Endothelial cell of umbilical vein (primary cell): ENCODE results near the gene EXOC5. TPM values are rescaled to one million over a fixed set of nuclear protein-coding genes. Genes with fewer than 3 reads are reported as not detected.

ENCODE experiments used
- BruUV-seq: library from RNA; stranded (reverse); fragments of 400-500 nt; replicated peaks from 2 replicates; lab custom pipeline; 2021; lab: Mats Ljungman, UMichigan
- CTCF ChIA-PET: fragments of 300-600, 350-600 bp; sonication (Branson Sonifier 250); formaldehyde crosslinking; loops from one replicate; lab custom pipeline; 2021; ENCODE audit warnings: antibody characterized with exemption, inconsistent platforms; lab: Charles Lee
- POLR2A ChIA-PET: fragments of 300-600, 350-600 bp; sonication (Branson Sonifier 250); formaldehyde crosslinking; loops from one replicate; lab custom pipeline; 2021; ENCODE audit warnings: antibody characterized with exemption, inconsistent platforms; lab: Charles Lee
- DNase-seq: peaks from one replicate; pipeline ENCODE4 v3.0.0-alpha.2; 2011; ENCODE audit warnings: low read depth, low spot score
- FAIRE-seq: peaks from 2 replicates; lab custom pipeline; 2011; peaks lifted over from hg19 to GRCh38; lab: Jason Lieb, UNC
- H2AFZ ChIP-seq: 2 replicates; pipeline ENCODE4 v1.6.0; 2012; ENCODE audit warnings: low read depth, low read length, control low read depth, inconsistent platforms
- H3K27ac ChIP-seq: 2 replicates; pipeline ENCODE4 v1.5.1; 2011; ENCODE audit warnings: low read depth, mild to moderate bottlenecking, control low read depth, low read length, moderate library complexity; ENCODE audit not compliant: insufficient read depth
- H3K27me3 ChIP-seq, 2 experiments: 2 replicates each; pipeline versions ENCODE4 v1.6.0 to v1.6.1; 2011; ENCODE audit warnings: low read length in 2 of 2, mixed read lengths in 1 of 2; ENCODE audit not compliant: control insufficient read depth in 2 of 2, insufficient read depth in 2 of 2
- H3K36me3 ChIP-seq, 2 experiments: 2 replicates in 1 of 2; 3 replicates in 1 of 2; pipeline ENCODE4 v1.5.1; 2011; ENCODE audit warnings: low read length in 2 of 2, mild to moderate bottlenecking in 1 of 2, moderate library complexity in 1 of 2; ENCODE audit not compliant: control insufficient read depth in 2 of 2, insufficient read depth in 2 of 2; ENCODE audit errors: extremely low read depth in 1 of 2
- H3K4me1 ChIP-seq: 3 replicates; pipeline ENCODE4 v1.5.1; 2011; ENCODE audit warnings: mild to moderate bottlenecking, low read length; ENCODE audit not compliant: control insufficient read depth, insufficient read depth; ENCODE audit errors: extremely low read depth
- H3K4me2 ChIP-seq: 2 replicates; pipeline ENCODE4 v1.6.1; 2011; ENCODE audit warnings: low read length, control low read depth, mixed read lengths; ENCODE audit not compliant: insufficient read depth
- H3K4me3 ChIP-seq, 3 experiments: fragments of 200-600 bp in 1 of 3; sonication (generic), shearing (Covaris generic) in 1 of 3; replicated peaks in 1 of 3; 2 replicates each; pipeline ENCODE4 v1.5.1; 2011 to 2016; ENCODE audit warnings: control low read depth in 3 of 3, low read length in 3 of 3, mild to moderate bottlenecking in 2 of 3, inconsistent platforms in 1 of 3, low read depth in 1 of 3, moderate library complexity in 1 of 3; ENCODE audit not compliant: insufficient read depth in 1 of 3
- H3K79me2 ChIP-seq: 2 replicates; pipeline ENCODE4 v1.6.0; 2012; ENCODE audit warnings: low read length, inconsistent platforms; ENCODE audit not compliant: control insufficient read depth, insufficient read depth
- H3K9ac ChIP-seq: replicated peaks from 2 replicates; pipeline ENCODE3; 2011; ENCODE audit warnings: low read length, control low read depth; ENCODE audit not compliant: insufficient read depth; ENCODE audit errors: extremely low read depth
- H3K9me1 ChIP-seq: replicated peaks from 3 replicates; pipeline ENCODE4 v1.6.0; 2011; ENCODE audit warnings: mild to moderate bottlenecking, low read length; ENCODE audit not compliant: control insufficient read depth, insufficient read depth; ENCODE audit errors: extremely low read depth
- H3K9me3 ChIP-seq: replicated peaks from 2 replicates; pipeline ENCODE4 v1.5.1; 2012; ENCODE audit warnings: low read length, inconsistent platforms; ENCODE audit not compliant: control insufficient read depth, insufficient read depth
- H4K20me1 ChIP-seq: replicated peaks from 2 replicates; pipeline ENCODE3; 2011; ENCODE audit warnings: mild to moderate bottlenecking, low read length; ENCODE audit not compliant: control insufficient read depth, insufficient read depth; ENCODE audit errors: extremely low read depth
- CTCF ChIP-seq, 2 donors: IDR thresholded peaks; 1 replicate in 1 of 2; 2 replicates in 1 of 2; pipeline ENCODE4 v1.5.1; 2011; ENCODE audit warnings: low read length in 2 of 2, mild to moderate bottlenecking in 2 of 2, moderate library complexity in 2 of 2, control low read depth in 1 of 2, inconsistent platforms in 1 of 2, low read depth in 1 of 2; ENCODE audit not compliant: insufficient read depth in 1 of 2; ENCODE audit errors: extremely low read depth in 1 of 2
- EZH2 ChIP-seq: IDR thresholded peaks from 2 replicates; pipeline ENCODE4 v1.6.1; 2012; ENCODE audit warnings: borderline replicate concordance, low read depth, mild to moderate bottlenecking, moderate library complexity, low read length, inconsistent platforms; ENCODE audit not compliant: severe bottlenecking
- FOS ChIP-seq: IDR thresholded peaks from 2 replicates; pipeline ENCODE4 v1.6.1; 2011; ENCODE audit warnings: mild to moderate bottlenecking, low read length, moderate library complexity, borderline replicate concordance; ENCODE audit not compliant: insufficient read depth
- JUN ChIP-seq: IDR thresholded peaks from 2 replicates; pipeline ENCODE4 v1.6.1; 2011; ENCODE audit warnings: borderline replicate concordance, low read depth; ENCODE audit not compliant: insufficient read length, insufficient read depth
- MAX ChIP-seq: IDR thresholded peaks from 2 replicates; pipeline ENCODE4 v1.6.1; 2011; ENCODE audit not compliant: insufficient read depth, insufficient read length
- MYC ChIP-seq: IDR thresholded peaks from one replicate; pipeline ENCODE4 v1.6.1; 2011; ENCODE audit warnings: mild to moderate bottlenecking, low read depth, low read length
- POLR2A ChIP-seq: IDR thresholded peaks from 2 replicates; pipeline ENCODE4 v1.6.1; 2012; ENCODE audit warnings: low read depth, mild to moderate bottlenecking, control low read depth, low read length
- POLR2AphosphoS5 ChIP-seq: IDR thresholded peaks from 2 replicates; pipeline ENCODE4 v1.6.1; 2012; ENCODE audit warnings: low read depth, mild to moderate bottlenecking, control low read depth, low read length, moderate library complexity; ENCODE audit not compliant: insufficient read depth
- dilution Hi-C: fragments of 300-500 bp; cut with MboI; formaldehyde crosslinking; loops from one replicate; pipeline ENCODE4 v1.15.0; 2019; ENCODE audit warnings: low sequenced_read_pairs; ENCODE audit not compliant: extremely low pct_ligation_motif_present
- intact Hi-C: fragments of 100-400 bp; cut with micrococcal nuclease; formaldehyde crosslinking; loops from one replicate; pipeline ENCODE4 v1.10.0; 2022
- polyA plus RNA-seq, 4 experiments: library from polyadenylated mRNA; depleted of rRNA in 3 of 4; stranded (reverse) in 3 of 4; unstranded in 1 of 4; fragments of >200 nt; gene quantifications; 2 replicates each; pipeline versions ENCODE4 v1.2.1 to v1.2.3, GENCODE V29; 2011 to 2012; ENCODE audit warnings: missing spikeins in 1 of 4
- total RNA-seq: library from RNA; stranded (reverse); gene quantifications from 2 replicates; pipeline ENCODE4 v1.2.3, GENCODE V29; 2021

The EXOC5 gene
- total and polyA plus RNA-seq, 2 donors (not counting 3 experiments of a cell fraction or from before 2014, with no cell fraction given), result 23.9 to 104 TPM

GRCh38 chr14:57199921-57200320 lies 68.8 kb downstream of the EXOC5 start:
- FAIRE-seq, result no peak
- TF ChIP-seq CTCF (IDR thresholded peaks at IDR 0.05; ENCODE audit: extremely low read depth in 1 of 2, insufficient read depth in 1 of 2, low read depth in 1 of 2, low read length in 2 of 2) (no peak), POLR2AphosphoS5 (no peak), FOS (no peak), EZH2 (no peak), POLR2A (no peak), JUN (no peak), MYC (no peak), MAX (no peak)
- no TSS peak for BruUV-seq
- no peak for DNase-seq
- no peak overlapping the region for H3K4me2 ChIP-seq
- no peaks in the 10 kb centered on the region for H3K9me3 ChIP-seq
- CTCF ChIA-PET, result interaction anchor here (1.1 to 1.2 kb wide), 2 partner anchors 18 to 117 kb away, joined by 3 read pairs; no protein-coding TSS in a partner anchor
- intact Hi-C loops (loop anchor here (5.0 kb wide), 2 partner anchors 177 to 643 kb away; no protein-coding TSS in a partner anchor), dilution Hi-C loops (no loop called here)
- H2AFZ ChIP-seq, result no peak overlapping the region
- H3K9me1 ChIP-seq, result no peaks in the 10 kb centered on the region
- H3K36me3 ChIP-seq, result no peaks in the 10 kb centered on the region
- H3K9ac ChIP-seq, result no peak overlapping the region
- no peak overlapping the region for H3K4me3 ChIP-seq
- H3K27ac ChIP-seq, result no peak overlapping the region
- no peaks in the 10 kb centered on the region for H3K4me1 ChIP-seq
- POLR2A ChIA-PET, result no interaction called here
- no peaks in the 10 kb centered on the region for H3K79me2 ChIP-seq
- H3K27me3 ChIP-seq, result peaks cover 0 to 4% of the 10 kb centered on the region in 2 experiments
- peaks cover 2% of the 10 kb centered on the region for H4K20me1 ChIP-seq
